Measurements from ENCODE around the gene IL11.

GRCh38 chr19:55345101-55345817 is 25.0 kb downstream of the IL11 start:
- TF ChIP-seq CTCF (IDR thresholded peaks at IDR 0.05) (no peak), POLR2A (IDR thresholded peaks at IDR 0.05) (no peak)

Measured in transverse colon (tissue), 3 donors.